Measurements from ENCODE around the gene KIF6. TPM values are rescaled to one million over a fixed set of nuclear protein-coding genes. Genes with fewer than 3 reads are reported as not detected.

Gene KIF6
- total RNA-seq, 2 donors from 2014 or later = 0.09 to 0.97 TPM

- H3K4me1 ChIP-seq (replicated peaks) = no peaks in the 10 kb centered on the region
- 73% methylated on average over 3 of the region's 3 CpGs for WGBS
- H3K9me3 ChIP-seq = no peaks in the 10 kb centered on the region
- H3K27ac ChIP-seq = no peak overlapping the region
- no peak for DNase-seq (ENCODE audit: low spot score)
- intact Hi-C loops (cut with DNase I) = loop anchor here (10.0 kb wide), 1 partner anchor 223 kb away; no protein-coding TSS in a partner anchor
- H3K27me3 ChIP-seq (replicated peaks; ENCODE audit: insufficient read depth) = no peaks in the 10 kb centered on the region
- no peaks in the 10 kb centered on the region for H3K36me3 ChIP-seq
- TF ChIP-seq POLR2AphosphoS5 (IDR thresholded peaks at IDR 0.05) (no peak), POLR2A (IDR thresholded peaks at IDR 0.05) (no peak), CTCF (IDR thresholded peaks at IDR 0.05) (no peak)
- no peak overlapping the region for H3K4me3 ChIP-seq
These were observed 417.7 kb downstream of the KIF6 start for GRCh38 chr6:39307462-39307861.

GRCh38 chr6:39304951-39305350, 420.3 kb downstream of the KIF6 start:
- no peaks in the 10 kb centered on the region for H3K9me3 ChIP-seq
- intact Hi-C loops (cut with DNase I) = loop anchor here (5.0 to 10.0 kb wide), 3 partner anchors 220 to 433 kb away; no protein-coding TSS in a partner anchor

GRCh38 chr6:39303425-39304153, 421.6 kb downstream of the KIF6 start:
- Histone ChIP-seq H3K9me3 (no peaks in the 10 kb centered on the region), H3K27me3 (replicated peaks; ENCODE audit: insufficient read depth) (no peaks in the 10 kb centered on the region), H3K36me3 (no peaks in the 10 kb centered on the region), H3K27ac (no peak overlapping the region), H3K4me3 (no peak overlapping the region), H3K4me1 (replicated peaks) (no peaks in the 10 kb centered on the region)
- no peak for DNase-seq (ENCODE audit: low spot score)
- WGBS = 91% methylated on average over 25 of the region's 30 CpGs
- TF ChIP-seq POLR2A (IDR thresholded peaks at IDR 0.05) (no peak), CTCF (IDR thresholded peaks at IDR 0.05) (no peak), POLR2AphosphoS5 (IDR thresholded peaks at IDR 0.05) (no peak)
- intact Hi-C loops (cut with DNase I) = loop anchor here (1.0 to 10.0 kb wide), 4 partner anchors 137 to 431 kb away; no protein-coding TSS in a partner anchor

More at GRCh38 chr6:39304951-39305350, 420.3 kb downstream of the KIF6 start:
- no peaks in the 10 kb centered on the region for H3K27me3 ChIP-seq (replicated peaks; ENCODE audit: insufficient read depth)
- TF ChIP-seq POLR2AphosphoS5 (IDR thresholded peaks at IDR 0.05) (no peak), POLR2A (IDR thresholded peaks at IDR 0.05) (no peak), CTCF (IDR thresholded peaks at IDR 0.05) (no peak)
- no peak overlapping the region for H3K27ac ChIP-seq
- H3K4me1 ChIP-seq (replicated peaks) = no peaks in the 10 kb centered on the region
- H3K4me3 ChIP-seq = no peak overlapping the region
- no peak for DNase-seq (ENCODE audit: low spot score)
- no peaks in the 10 kb centered on the region for H3K36me3 ChIP-seq

- no peaks in the 10 kb centered on the region for H3K36me3 ChIP-seq
- no peaks in the 10 kb centered on the region for H3K27me3 ChIP-seq (replicated peaks; ENCODE audit: insufficient read depth)
- intact Hi-C loops (cut with DNase I) = loop anchor here (1.0 to 10.0 kb wide), 4 partner anchors 137 to 431 kb away; no protein-coding TSS in a partner anchor
- H3K9me3 ChIP-seq = no peaks in the 10 kb centered on the region
- no peak overlapping the region for H3K27ac ChIP-seq
- no peak overlapping the region for H3K4me3 ChIP-seq
- H3K4me1 ChIP-seq (replicated peaks) = no peaks in the 10 kb centered on the region
- TF ChIP-seq CTCF (IDR thresholded peaks at IDR 0.05) (peak; percentile 77 to 95 (median 92)), POLR2A (IDR thresholded peaks at IDR 0.05) (no peak)
- peak; percentile 80 for DNase-seq (ENCODE audit: low spot score)
- 8% methylated on average over 11 of the region's 11 CpGs for WGBS
These were observed 422.4 kb downstream of the KIF6 start for GRCh38 chr6:39302669-39303424.
